ENCODE measurements around the gene PANX2. TPM values are rescaled to one million over a fixed set of nuclear protein-coding genes. Genes with fewer than 3 reads are reported as not detected.
"Not testable (repeated sequence)": the region's sequence is repeated elsewhere in the genome, so short reads cannot be mapped to it uniquely, and the experiment has no call there.

The PANX2 gene
- total RNA-seq, 1 donor from 2014 or later, result 0.43 TPM

DNA sequence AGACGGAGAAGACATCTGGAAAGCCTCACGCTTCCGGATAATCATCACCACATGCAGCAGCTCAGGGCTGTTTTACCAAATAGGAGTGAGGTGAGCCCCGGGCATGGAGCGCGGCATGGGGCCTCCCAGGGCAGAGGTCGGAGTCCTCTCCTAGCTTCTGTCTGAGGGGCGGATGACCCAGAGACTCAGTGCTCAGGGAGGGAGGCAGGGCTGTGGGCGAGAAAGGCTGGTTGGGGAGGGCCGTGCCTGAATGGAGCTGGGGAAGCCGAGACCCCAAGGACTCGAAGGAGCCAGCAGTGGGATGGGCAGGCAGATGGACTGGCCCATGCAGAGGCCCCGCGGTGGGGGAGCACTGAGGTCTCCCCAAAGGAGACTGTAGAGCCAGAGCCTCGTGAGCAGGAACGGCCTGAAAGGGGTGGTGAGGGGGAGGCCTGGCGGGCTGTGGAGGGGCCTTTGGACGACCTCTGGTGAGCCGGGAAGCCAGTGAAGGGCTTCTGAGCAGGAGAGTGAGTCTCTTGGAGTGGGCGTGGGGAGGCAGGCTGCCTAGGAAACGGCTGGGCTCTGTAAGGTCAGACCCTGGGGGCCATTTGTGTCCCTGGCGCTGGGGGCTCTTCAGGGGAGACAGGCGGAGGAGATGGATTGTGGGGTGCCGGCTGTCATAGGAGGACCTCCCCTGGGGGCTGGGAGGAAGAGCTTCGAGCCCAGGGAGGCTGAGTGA is 24.7 kb upstream of the PANX2 start:
- DNase-seq (ENCODE audit: missing footprints) (no peak), ATAC-seq (no peak)
- intact Hi-C loops (cut with DNase I), result no loop called here

DNA sequence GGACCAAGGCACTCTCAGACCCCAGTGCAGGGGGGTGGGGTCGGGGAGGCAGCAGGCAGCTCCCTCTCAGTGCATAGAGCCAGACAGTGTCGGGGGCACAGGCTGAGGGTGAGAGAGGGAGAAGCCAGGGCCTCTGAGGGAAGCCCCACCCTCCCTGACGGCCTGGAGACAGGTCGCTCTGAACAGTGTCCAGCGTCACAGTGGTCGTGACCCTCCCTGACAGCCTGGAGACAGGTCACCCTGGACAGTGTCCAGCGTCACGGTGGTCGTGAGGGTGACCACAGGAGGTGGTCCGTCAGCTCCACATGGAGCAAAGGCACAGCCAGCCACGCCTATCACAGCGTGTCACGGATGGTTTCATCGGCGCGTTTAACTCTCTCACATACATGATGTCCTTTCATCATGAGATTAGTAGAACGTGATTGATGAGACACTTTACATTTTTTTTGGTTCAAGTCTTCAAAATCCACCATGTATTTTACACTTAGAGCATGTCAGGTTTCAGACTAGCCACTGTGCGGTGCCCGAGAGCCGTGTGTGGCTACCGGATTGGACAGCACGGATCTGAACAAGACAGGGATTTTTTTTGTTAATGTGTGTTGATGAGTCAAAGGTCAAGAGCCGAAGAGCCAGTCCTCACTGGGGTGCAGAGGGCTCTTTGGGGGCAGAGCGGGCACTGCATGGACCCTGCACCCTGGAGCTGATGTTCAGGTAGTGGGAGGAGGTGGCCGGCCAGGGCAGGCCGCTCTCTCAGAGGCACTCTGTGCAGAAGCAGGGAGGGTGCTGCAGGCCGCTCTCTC is 23.9 kb upstream of the PANX2 start:
- DNase-seq (ENCODE audit: missing footprints), result no peak
- intact Hi-C loops (cut with DNase I), result no loop called here
- ATAC-seq, result peak; percentile 78

DNA sequence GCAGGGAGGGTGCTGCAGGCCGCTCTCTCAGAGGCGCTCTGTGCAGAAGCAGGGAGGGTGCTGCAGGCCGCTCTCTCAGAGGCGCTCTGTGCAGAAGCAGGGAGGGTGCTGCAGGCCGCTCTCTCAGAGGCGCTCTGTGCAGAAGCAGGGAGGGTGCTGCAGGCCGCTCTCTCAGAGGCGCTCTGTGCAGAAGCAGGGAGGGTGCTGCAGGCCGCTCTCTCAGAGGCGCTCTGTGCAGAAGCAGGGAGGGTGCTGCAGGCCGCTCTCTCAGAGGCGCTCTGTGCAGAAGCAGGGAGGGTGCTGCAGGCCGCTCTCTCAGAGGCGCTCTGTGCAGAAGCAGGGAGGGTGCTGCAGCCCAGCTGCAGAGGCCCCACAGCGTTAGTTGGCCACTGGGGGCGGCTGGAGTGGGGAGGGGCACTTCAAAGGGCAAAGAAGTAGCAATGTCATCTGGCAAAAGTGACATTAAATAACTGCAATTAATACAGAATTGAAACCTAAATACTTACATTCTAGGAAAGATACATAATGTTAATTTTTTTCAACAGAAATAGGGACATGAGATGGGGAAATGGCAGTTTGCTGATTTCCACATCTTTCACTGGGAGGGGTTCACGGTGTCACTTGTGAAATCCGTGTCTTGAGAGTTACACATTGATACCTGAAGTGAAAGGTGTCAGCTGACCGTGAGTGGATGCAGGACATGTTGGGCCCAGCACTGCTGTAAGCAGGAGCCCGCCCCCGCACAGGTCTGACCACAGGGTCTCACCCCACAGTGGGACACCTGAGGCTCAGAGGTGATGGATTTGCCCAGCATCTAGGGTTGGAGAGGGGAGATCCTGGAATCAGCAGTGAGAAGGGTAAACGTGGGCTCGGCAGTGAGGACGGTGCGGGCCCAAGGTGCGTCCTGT is 23.0 kb upstream of the PANX2 start:
- ATAC-seq; DNase-seq (ENCODE audit: missing footprints): not testable (repeated sequence)
- intact Hi-C loops (cut with DNase I), result loop anchor here (2.0 kb wide), 1 partner anchor 63 kb away; no protein-coding TSS in a partner anchor

DNA sequence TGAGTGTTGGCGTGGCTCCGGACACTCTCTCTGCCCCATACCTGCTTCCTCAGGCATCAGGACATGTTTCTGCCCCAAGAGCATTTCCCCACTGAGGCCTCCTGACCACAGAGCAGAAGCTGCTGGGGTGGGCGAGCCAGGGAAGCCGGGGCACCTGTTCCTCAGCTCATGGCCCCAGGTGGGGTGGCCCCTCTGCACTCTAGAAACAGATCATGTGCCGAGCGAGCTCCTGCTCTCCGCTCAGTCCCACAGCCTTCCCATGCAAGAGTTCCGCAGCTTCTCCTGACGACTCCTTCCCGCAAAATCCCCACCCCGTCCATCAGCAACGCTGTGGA is 22.4 kb upstream of the PANX2 start:
- intact Hi-C loops (cut with DNase I), result loop anchor here (2.0 kb wide), 1 partner anchor 63 kb away; no protein-coding TSS in a partner anchor
- DNase-seq (ENCODE audit: missing footprints), result no peak
- no peak for ATAC-seq

DNA sequence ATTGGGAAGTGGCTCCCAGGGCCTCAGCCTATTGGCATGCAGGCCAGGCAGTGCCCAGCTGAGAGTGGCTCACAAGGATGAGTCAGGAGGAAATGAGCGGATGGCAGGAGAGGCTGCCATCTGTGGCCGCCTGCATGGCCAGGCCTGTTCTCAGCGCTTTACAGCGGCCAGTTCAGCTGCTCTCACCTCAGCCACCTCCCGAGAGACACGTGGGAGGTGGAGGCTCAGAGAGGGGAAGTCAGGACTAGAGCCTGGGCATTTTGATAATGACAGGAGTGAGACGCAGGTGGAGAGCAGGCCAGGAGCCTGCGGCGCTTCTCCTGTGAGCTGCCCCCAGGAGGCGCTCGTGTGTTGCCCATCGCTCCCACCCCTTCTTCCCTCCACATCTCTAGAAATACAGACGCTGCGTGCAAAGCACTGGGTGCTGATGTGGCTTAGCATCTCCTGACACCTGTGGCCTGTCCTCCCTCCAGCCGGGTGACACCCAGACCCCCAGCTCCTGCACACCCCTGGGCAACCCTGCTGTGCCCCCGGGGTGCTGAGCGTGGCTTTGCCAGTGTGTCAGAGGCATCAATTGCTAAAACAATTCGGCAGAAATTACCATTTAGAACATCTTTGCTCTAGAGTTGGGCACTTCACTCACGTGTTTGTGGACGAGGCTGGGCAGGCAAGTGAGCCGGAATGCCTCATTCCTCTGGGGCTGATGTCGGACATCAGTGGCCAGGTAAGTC is 21.4 kb upstream of the PANX2 start:
- ATAC-seq (peak; percentile 62), DNase-seq (ENCODE audit: missing footprints) (peak; percentile 82)
- intact Hi-C loops (cut with DNase I), result loop anchor here (2.0 kb wide), 1 partner anchor 62 kb away; no protein-coding TSS in a partner anchor

DNA sequence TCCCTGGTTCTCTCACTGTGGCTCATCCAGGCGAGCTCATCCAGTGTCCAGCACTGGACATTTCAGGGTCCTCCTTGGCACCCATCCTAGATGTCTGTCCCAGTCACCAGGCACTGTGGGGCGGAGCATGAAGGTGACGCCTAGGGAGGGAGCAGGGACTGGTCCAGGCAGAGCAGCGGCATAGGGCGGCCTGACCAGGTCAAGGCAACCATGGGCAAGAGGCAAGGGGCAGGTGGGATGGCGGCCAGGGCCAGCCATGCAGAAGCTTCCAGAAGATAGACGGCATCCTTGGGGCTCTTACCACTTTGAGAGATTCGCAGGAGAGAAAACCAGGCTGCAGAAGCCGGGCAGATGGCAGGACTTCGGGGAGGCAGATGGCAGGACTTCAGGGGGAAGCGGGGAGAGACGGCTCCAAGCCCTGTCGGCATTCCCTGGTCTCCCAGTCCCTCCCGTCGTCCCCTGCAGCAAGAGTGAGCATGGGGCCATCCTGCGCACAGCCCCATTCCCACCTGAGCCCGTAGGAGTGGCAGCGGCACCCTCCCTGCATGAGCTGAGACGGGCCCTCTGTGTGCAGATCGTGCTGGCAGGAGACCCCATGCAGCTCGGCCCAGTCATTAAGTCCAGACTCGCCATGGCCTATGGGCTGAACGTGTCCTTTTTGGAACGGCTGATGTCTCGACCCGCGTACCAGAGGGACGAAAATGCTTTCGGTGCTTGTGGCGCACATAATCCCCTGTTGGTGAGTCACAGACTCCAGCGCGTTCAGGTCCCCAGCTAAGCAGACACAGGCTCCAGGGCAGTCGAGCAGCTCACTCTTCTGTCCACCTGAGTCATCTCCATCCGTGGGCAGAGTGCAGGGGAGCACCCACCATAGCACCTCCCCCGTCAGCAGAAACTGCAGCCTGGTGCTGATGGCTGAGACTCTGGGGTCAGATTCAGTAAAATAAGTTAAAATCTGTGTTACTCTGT is 20.1 kb upstream of the PANX2 start:
- DNase-seq (ENCODE audit: missing footprints) (no peak), ATAC-seq (no peak)
- intact Hi-C loops (cut with DNase I), result no loop called here

DNA sequence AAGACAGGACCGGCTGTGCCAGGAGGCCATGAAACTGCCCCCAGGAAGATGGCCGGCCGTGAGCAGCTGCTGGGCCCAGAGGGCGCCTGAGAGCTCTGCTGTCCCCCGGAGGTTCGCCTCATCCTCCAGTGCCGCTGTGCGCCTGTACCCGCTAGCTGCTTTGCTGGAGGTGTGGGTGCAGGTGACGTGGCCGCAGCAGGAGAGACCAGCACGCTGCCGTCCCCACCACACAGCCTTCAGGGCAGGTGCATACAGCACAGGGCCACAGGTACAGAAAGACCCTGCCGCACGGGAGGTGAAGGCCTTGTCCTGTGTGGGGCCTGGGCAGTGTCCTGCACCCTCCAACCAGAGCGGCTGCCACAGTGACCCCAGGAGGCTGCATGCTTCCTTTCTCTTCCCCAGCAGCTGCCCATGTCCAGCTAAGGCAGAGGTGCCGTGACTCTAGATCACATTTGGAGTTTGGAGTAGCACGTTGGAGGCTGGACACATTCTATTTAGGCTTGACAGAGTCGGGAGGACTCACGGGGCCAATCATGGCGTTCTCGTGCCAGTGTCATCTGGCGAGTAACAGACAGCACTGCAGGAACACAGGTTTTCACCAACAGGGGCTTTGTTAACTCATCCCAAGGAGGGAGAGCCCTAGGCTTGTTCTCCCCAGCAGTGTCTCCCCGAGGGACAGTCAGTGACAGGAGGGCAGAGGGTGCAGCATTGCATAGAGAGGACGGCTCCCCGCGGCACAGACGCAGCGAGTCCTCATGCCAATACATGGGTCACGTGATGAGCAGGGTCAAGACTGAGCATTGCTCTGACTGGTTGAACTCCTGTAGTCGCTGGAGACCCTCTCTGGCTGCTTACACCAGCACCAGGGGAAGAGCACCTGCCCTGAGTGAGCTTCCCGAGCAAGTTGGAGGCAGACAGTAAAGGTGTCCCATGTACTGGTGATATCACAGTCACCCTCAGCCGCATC is 18.7 kb upstream of the PANX2 start:
- DNase-seq (ENCODE audit: missing footprints) (no peak), ATAC-seq (no peak)
- intact Hi-C loops (cut with DNase I), result no loop called here

DNA sequence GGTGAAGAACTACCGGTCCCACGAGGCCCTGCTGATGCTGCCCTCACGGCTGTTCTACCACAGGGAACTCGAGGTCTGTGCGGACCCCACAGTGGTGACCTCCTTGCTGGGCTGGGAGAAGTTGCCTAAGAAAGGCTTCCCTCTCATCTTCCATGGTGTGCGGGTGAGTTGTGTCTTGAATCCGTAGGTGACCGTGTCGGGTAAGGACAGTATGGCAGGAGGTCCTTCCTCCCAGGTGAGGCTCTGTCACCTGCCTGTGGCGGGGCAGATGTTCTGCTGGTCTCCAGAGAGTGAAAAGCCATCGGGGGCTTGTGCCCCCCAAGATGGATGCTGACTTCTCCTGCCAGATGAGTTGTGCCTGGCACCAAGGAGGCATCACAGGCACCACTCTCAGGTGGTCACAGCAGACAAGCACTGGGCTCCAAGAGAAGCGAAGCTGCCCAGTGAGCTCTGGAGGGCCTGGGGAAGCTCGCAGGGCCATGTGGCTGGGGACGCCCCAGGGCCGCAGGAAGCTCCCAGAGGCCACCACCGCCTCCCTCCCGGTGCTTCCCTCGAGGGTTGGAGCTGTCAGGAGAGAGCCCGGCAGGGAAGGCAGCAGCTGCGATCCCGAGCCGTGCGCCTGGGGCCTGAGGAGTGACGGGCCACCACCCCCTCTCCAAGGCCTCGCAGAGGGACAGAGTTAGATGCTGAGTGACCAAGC is 17.3 kb upstream of the PANX2 start:
- intact Hi-C loops (cut with DNase I), result no loop called here
- no peak for ATAC-seq
- DNase-seq (ENCODE audit: missing footprints), result no peak

DNA sequence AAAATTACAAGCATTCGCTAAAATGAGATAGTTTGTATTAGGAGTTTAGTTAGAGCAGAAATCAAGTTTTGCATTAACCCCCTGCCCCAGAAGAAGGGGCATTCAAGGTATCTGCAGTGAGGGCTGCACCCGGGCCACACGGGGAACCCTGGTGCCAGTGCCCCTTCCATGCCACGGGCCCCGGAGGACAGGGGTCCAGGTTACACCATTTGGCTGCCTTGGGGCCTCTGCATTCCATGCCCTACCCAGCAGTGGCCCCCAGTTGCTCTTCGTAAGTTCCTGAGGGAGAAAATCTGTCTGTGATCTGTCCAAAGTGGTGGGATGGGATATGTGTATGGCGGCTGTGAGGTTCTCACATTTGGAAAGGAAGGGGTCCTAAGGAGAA is 16.8 kb upstream of the PANX2 start:
- DNase-seq (ENCODE audit: missing footprints) (no peak), ATAC-seq (no peak)
- intact Hi-C loops (cut with DNase I), result no loop called here

DNA sequence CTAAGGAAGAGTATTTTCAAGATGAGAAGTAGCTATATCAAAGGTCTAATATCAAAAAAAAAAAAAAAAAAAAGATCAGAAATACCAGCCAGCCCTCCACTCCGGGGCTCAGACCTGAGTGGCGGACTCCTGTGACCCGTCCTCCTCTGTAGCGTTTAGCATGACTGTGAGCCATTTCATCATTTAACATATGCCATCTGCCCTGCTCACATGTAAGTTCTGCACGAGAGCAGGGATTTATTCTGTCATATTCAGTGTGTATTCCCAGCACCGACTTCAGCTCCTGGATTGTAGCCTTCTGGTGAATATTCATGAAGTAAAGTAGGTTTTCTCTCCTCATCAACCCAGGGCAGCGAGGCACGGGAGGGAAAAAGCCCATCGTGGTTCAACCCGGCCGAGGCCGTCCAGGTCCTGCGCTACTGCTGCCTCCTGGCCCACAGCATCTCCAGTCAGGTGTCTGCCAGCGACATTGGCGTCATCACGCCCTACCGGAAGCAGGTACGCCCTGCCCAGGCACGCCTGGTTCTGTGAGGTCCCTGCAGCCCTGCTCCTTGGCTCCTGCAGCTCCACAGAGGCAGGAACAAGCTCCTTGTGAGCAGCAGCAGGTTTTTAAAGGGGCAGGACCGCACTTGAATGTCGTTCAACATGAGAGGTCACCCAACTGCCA is 12.7 kb upstream of the PANX2 start:
- intact Hi-C loops (cut with DNase I), result no loop called here
- DNase-seq (ENCODE audit: missing footprints) (no peak), ATAC-seq (no peak)

DNA sequence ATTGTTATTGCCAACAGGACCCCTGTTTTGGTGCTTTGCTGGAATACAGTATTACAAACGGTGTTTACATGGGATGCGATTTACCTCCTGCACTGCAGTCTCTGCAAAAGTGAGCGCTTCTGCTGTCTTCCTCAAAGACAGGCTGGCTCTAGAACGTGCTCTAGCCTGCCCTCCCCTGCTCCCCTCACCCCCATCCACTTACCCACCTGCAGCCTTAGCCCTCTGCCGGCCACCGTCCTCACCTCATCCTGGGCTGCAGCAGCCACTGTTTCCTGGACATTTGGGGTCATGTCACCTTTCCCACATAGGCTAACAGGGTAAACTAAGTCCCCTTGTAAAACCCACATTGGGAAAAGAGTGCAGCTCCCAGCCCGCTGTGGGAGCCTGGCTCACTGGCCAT is 9.6 kb upstream of the PANX2 start:
- no peak for DNase-seq (ENCODE audit: missing footprints)
- intact Hi-C loops (cut with DNase I), result no loop called here
- ATAC-seq, result no peak

DNA sequence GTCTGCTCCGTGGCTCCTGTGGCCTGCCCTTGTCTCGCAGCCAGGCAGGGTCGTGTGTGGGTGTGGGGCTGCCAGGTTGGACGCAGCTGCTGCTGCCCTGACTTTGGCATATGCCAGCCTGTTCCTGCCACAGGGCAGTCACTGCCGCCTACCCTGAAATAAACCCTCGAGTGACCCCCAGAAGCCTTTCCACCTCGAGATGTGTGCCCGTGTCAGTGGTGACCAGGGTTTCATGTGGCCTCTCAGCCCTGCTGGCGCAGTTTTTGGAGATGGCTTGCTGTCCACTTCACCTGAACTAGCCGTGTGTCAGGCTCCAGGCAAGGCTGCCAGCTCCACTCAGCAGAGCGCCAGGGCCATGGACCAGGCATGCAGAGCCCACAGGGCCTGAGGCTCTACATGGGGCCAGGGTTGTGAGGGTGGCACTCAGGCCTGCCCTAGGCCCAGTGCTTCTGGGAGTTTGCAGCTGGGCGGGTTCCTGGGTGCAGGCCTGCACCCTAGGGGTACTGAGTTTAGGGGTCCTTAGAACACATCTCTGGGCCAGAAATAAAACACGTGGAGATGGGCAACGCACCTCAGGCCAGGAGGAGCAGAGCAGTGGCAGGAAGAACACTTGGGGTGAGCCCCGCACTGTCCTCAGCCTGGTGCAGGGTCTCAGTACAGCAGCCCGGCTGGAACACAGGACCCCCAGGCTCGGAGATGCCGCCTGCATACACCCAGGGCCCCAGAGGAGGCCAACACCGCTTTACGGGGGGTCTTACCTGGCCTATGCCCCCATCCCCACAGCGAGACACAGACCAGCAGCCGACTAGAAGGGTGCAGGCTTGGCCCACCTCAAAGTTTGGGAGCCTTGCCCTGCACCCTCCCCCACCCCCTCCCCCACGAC is 8.8 kb upstream of the PANX2 start:
- peak; percentile 20 for ATAC-seq
- intact Hi-C loops (cut with DNase I), result no loop called here
- DNase-seq (ENCODE audit: missing footprints), result no peak

DNA sequence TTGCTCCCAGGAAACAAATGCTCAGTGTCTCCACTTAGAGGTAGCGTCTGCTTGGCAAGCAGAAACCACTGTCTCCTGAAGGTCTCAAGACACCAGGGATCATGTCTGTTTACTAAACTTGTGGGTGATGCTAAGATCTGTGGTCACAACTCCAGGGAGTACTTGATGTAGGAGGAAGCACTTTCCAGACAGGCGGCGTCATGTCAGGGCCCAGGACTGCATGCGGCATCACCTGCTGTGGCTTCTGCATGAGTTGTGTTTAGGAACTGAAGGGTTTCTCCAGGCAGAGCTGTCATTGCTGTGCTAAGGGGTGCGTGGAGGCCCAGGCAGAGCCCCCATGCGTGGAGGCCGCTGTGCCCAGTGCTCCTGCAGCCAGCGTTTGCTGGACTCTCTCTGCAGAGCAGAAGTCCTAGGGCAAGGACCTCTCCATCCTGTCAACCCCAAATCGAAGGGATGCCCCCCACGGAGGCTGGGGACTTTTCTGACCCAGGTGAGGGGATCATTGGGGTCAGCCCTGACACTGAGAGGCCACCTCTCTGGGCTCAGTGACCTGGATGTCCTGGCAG is 8.1 kb upstream of the PANX2 start:
- no peak for DNase-seq (ENCODE audit: missing footprints)
- no peak for ATAC-seq
- intact Hi-C loops (cut with DNase I), result no loop called here

DNA sequence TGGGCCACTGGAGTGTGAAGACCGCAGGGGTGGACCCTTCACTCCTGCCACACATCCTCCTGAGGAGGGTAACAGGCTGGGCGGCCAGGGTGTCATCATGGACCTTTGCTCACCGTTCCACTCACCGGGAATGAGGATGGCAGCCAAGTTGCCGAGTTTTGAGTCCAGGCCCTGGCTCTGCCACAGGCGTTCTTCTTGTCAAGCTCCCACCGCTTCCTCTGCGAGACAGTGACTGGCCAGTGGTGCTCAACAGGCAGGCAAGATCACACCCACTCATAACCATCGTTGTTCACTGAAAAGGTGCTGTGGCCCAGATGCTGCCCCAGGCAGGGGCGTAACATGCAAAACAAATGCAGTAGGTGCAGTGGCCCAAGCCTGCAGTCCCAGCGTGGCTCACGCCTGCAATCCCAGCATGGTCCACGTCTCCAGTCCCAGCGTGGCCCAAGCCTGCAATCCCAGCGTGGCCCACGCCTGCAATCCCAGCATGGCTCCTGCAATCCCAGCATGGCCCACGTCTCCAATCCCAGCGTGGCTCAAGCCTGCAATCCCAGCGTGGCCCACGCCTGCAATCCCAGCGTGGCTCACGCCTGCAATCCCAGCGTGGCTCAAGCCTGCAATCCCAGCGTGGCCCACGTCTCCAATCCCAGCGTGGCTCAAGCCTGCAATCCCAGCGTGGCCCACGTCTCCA is 5.0 kb upstream of the PANX2 start:
- ATAC-seq (no peak), DNase-seq (ENCODE audit: missing footprints) (no peak)
- intact Hi-C loops (cut with DNase I), result no loop called here

Measured in Right ventricle myocardium inferior (tissue), 1 donor.